ENCODE measurements around the gene CAMTA1. TPM values are rescaled to one million over a fixed set of nuclear protein-coding genes. Genes with fewer than 3 reads are reported as not detected.

CAMTA1 gene
- total RNA-seq, 1 experiment from 2014 or later = 85.2 TPM

- no TSS peak for BruUV-seq (replicated peaks)
- intact Hi-C loops (cut with micrococcal nuclease; ENCODE audit: unreplicated experiment) = no loop called here
- CTCF ChIA-PET = no interaction called here
- Histone ChIP-seq H3K36me3 (ENCODE audit: insufficient read depth, low read length, poor library complexity, severe bottlenecking) (no peaks in the 10 kb centered on the region), H3K9me3 (ENCODE audit: low read depth, low read length, poor library complexity, severe bottlenecking) (no peaks in the 10 kb centered on the region), H3K4me3 (ENCODE audit: low read depth, low read length, poor library complexity, severe bottlenecking) (no peak overlapping the region), H3K27me3 (replicated peaks; ENCODE audit: insufficient read depth, low read depth, low read length, poor library complexity) (no peaks in the 10 kb centered on the region), H3K4me1 (ENCODE audit: insufficient read depth, low read length, poor library complexity, severe bottlenecking) (no peaks in the 10 kb centered on the region), H3K27ac (ENCODE audit: low read depth, low read length, poor library complexity, severe bottlenecking) (no peak overlapping the region)
- POLR2A ChIA-PET (ENCODE audit: low non-redundant PET) = no interaction called here
- no peak for DNase-seq (ENCODE audit: low spot score)
- TF ChIP-seq, protein P1, sequence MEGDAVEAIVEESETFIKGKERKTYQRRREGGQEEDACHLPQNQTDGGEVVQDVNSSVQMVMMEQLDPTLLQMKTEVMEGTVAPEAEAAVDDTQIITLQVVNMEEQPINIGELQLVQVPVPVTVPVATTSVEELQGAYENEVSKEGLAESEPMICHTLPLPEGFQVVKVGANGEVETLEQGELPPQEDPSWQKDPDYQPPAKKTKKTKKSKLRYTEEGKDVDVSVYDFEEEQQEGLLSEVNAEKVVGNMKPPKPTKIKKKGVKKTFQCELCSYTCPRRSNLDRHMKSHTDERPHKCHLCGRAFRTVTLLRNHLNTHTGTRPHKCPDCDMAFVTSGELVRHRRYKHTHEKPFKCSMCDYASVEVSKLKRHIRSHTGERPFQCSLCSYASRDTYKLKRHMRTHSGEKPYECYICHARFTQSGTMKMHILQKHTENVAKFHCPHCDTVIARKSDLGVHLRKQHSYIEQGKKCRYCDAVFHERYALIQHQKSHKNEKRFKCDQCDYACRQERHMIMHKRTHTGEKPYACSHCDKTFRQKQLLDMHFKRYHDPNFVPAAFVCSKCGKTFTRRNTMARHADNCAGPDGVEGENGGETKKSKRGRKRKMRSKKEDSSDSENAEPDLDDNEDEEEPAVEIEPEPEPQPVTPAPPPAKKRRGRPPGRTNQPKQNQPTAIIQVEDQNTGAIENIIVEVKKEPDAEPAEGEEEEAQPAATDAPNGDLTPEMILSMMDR (conservative IDR thresholded peaks at IDR 0.05; ENCODE audit: low read depth, low read length) = no peak
- no peak for TF ChIP-seq EZH2 (IDR thresholded peaks at IDR 0.05; ENCODE audit: borderline replicate concordance, low read depth, low read length, poor library complexity, severe bottlenecking)
Observed at GRCh38 chr1:7581754-7582459, 796.7 kb downstream of the CAMTA1 start.

DNA sequence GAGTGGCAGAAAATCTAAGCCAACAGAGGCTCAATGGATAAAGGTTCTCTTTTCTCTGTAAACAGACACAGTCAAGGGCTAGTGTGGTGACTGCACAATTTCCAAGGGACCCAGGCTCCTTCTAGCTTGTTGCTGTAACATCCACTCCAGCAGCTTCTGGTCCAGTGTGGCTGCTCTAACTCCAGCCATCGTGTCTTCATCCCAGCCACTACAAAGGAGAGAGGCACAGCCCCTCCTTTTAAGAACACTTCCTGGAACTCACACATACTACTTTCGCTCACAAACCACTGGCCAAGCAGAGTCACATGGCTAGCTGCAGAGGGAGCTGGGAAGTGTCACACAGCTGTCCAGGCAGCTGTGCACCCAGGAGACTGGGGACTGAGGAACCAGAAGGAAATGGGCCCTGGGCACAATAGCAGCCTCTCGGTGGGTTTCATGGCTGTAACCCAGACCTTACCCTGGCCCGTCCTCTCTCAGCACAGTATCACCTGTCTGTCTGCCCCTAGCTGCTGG lies 797.3 kb downstream of the CAMTA1 start:
- Histone ChIP-seq H3K27ac (ENCODE audit: low read depth, low read length, poor library complexity, severe bottlenecking) (no peak overlapping the region), H3K36me3 (ENCODE audit: insufficient read depth, low read length, poor library complexity, severe bottlenecking) (no peaks in the 10 kb centered on the region), H3K4me3 (ENCODE audit: low read depth, low read length, poor library complexity, severe bottlenecking) (no peak overlapping the region), H3K9me3 (ENCODE audit: low read depth, low read length, poor library complexity, severe bottlenecking) (no peaks in the 10 kb centered on the region), H3K4me1 (ENCODE audit: insufficient read depth, low read length, poor library complexity, severe bottlenecking) (no peaks in the 10 kb centered on the region), H3K27me3 (replicated peaks; ENCODE audit: insufficient read depth, low read depth, low read length, poor library complexity) (no peaks in the 10 kb centered on the region)
- intact Hi-C loops (cut with micrococcal nuclease; ENCODE audit: unreplicated experiment) = no loop called here
- no peak for TF ChIP-seq EZH2 (IDR thresholded peaks at IDR 0.05; ENCODE audit: borderline replicate concordance, low read depth, low read length, poor library complexity, severe bottlenecking)
- TF ChIP-seq, protein P1 (conservative IDR thresholded peaks at IDR 0.05; ENCODE audit: low read depth, low read length) = no peak
- no TSS peak for BruUV-seq (replicated peaks)
- ChIA-PET POLR2A (ENCODE audit: low non-redundant PET) (no interaction called here), CTCF (no interaction called here)
- no peak for DNase-seq (ENCODE audit: low spot score)

DNA sequence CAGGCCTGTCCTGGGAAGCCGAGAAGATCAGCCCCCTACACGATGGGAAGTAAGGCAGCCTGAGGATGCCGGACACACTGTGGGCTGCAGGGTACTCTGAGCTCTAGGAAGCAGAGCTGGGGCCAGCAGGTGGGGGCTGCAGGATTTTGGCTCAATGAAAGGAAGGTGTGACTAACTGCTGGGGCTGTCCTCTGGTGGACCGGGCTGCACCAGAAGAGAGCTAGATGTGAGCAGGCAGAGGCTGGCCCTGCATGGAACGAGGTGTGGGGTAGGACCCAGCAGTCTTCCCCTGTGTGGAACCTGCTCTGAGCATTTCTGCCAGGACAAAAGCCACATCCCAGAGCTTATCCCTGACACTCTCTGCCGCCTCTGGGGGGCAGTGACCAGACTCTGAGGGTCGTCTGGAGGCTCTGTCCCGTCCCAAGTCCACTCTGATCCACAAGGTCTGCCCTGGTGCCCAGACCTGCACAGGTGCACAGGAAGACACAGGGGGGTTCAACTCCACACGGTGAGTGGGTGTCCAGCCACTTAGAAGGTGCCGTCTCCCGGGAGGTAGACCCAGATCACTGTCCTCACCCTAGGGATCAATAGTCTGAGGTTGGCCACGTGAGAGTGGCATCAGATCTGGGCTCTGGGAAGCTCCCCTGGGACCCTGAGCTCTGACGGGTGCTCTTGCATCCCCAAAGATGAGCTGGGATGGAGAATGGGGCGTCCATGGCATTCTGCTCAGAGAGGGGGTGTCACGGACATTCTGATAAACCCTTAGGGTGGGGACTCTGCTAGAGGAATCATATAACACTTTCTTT lies 798.2 kb downstream of the CAMTA1 start:
- H3K27me3 ChIP-seq (replicated peaks; ENCODE audit: insufficient read depth, low read depth, low read length, poor library complexity) = no peaks in the 10 kb centered on the region

More for the DNA sequence above, 798.2 kb downstream of the CAMTA1 start:
- no TSS peak for BruUV-seq (replicated peaks)
- Histone ChIP-seq H3K4me1 (ENCODE audit: insufficient read depth, low read length, poor library complexity, severe bottlenecking) (no peaks in the 10 kb centered on the region), H3K4me3 (ENCODE audit: low read depth, low read length, poor library complexity, severe bottlenecking) (no peak overlapping the region), H3K27ac (ENCODE audit: low read depth, low read length, poor library complexity, severe bottlenecking) (no peak overlapping the region), H3K9me3 (ENCODE audit: low read depth, low read length, poor library complexity, severe bottlenecking) (no peaks in the 10 kb centered on the region), H3K36me3 (ENCODE audit: insufficient read depth, low read length, poor library complexity, severe bottlenecking) (no peaks in the 10 kb centered on the region)
- TF ChIP-seq, protein P1 (conservative IDR thresholded peaks at IDR 0.05; ENCODE audit: low read depth, low read length) = no peak
- TF ChIP-seq EZH2 (IDR thresholded peaks at IDR 0.05; ENCODE audit: borderline replicate concordance, low read depth, low read length, poor library complexity, severe bottlenecking) = no peak
- DNase-seq (ENCODE audit: low spot score) = no peak
- intact Hi-C loops (cut with micrococcal nuclease; ENCODE audit: unreplicated experiment) = no loop called here
- ChIA-PET POLR2A (ENCODE audit: low non-redundant PET) (no interaction called here), CTCF (no interaction called here)

Measured in A673 (cell line).